ENCODE data around the gene RHBDL1. TPM values are rescaled to one million over a fixed set of nuclear protein-coding genes. Genes with fewer than 3 reads are reported as not detected.

RHBDL1 gene
- total and polyA plus RNA-seq, 9 of the 15 experiments (the other 6 are each of a cell fraction or from before 2014, with no cell fraction given) = 0.03 to 5.6 (median 1.3) TPM; not detected in 1

GRCh38 chr16:692356-693108, 17.1 kb downstream of the RHBDL1 start (continued):
- TF ChIP-seq SMAD4 (CRISPR knock-in tag; conservative IDR thresholded peaks at IDR 0.05) = no peak
- no peak for TF ChIP-seq POLR2A (conservative IDR thresholded peaks at IDR 0.05)
- TF ChIP-seq TOE1 (IDR thresholded peaks at IDR 0.05; ENCODE audit: borderline replicate concordance) = peak; percentile 30; the same call in 1 of the 2 replicates
- no peak for TF ChIP-seq TOE1 (CRISPR knock-in tag; IDR thresholded peaks at IDR 0.05; ENCODE audit: borderline replicate concordance, low read depth)
- no peak for TF ChIP-seq XRCC5 (IDR thresholded peaks at IDR 0.05; ENCODE audit: low read depth, low read length)
- TF ChIP-seq FOXP4 (CRISPR knock-in tag; IDR thresholded peaks at IDR 0.05; ENCODE audit: borderline replicate concordance) = no peak
- TF ChIP-seq ETV5 (CRISPR knock-in tag; IDR thresholded peaks at IDR 0.05; ENCODE audit: low read depth) = no peak
- no peak for TF ChIP-seq HDAC3 (IDR thresholded peaks at IDR 0.05; ENCODE audit: borderline replicate concordance, partially characterized antibody)

- whole genome bisulfite sequencing (ENCODE audit: insufficient coverage, low coverage, missing lambda C conversion rate) = 63% methylated on average over 14 of the region's 22 CpGs
- no peak for FAIRE-seq
These were observed 17.9 kb downstream of the RHBDL1 start for GRCh38 chr16:693364-693763.

More at GRCh38 chr16:693364-693763, 17.9 kb downstream of the RHBDL1 start:
- H3K79me2 ChIP-seq (ENCODE audit: control insufficient read depth, insufficient read depth, low read length) = peaks cover 17% of the 10 kb centered on the region; the same call in 2 of the 3 replicates
- no peaks in the 10 kb centered on the region for H3K9me3 ChIP-seq (replicated peaks; ENCODE audit: control insufficient read depth, insufficient read depth, low read depth, low read length)
- in situ Hi-C loops (cut with MboI) = no loop called here
- peaks cover 7% of the 10 kb centered on the region; the same call in 2 of the 3 replicates for H3K36me3 ChIP-seq (ENCODE audit: control insufficient read depth, insufficient read depth, low read length)
- no TSS peak for BruUV-seq (replicated peaks)
- TF ChIP-seq ZBTB9 (CRISPR knock-in tag; IDR thresholded peaks at IDR 0.05) = no peak
- TF ChIP-seq MXI1 (IDR thresholded peaks at IDR 0.05; ENCODE audit: low read depth, low read length) = no peak
- peak; percentile 32; the same call in 1 of the 2 replicates for TF ChIP-seq TFAP4 (CRISPR knock-in tag; IDR thresholded peaks at IDR 0.05; ENCODE audit: borderline replicate concordance)
- no peak for TF ChIP-seq OTX1 (CRISPR knock-in tag; IDR thresholded peaks at IDR 0.05)
- no peak for TF ChIP-seq HDGF (IDR thresholded peaks at IDR 0.05)
- TF ChIP-seq POLR2G (IDR thresholded peaks at IDR 0.05; ENCODE audit: low read depth, low read length) = peak; percentile 14; the same call in 1 of the 2 replicates
- no peak overlapping the region for H3K4me3 ChIP-seq
- no peak overlapping the region for H3K4me2 ChIP-seq (ENCODE audit: insufficient read depth, low read length)
- ChIA-PET POLR2A (no interaction called here), CTCF (ENCODE audit: low intra/inter-chr PET ratio) (no interaction called here)
- H3K9me1 ChIP-seq (ENCODE audit: control insufficient read depth, insufficient read depth, low read length) = peaks cover 5% of the 10 kb centered on the region
- H4K20me1 ChIP-seq (replicated peaks; ENCODE audit: control insufficient read depth, insufficient read depth, low read length) = no peaks in the 10 kb centered on the region
- intact Hi-C loops (cut with micrococcal nuclease) = no loop called here
- no peak overlapping the region for H2AFZ ChIP-seq (ENCODE audit: low read depth, low read length)
- DNase-seq (ENCODE audit: extremely low read depth in 1 of 4, low spot score in 3 of 4) (peak in 1 of 4 experiments; percentile 9), ATAC-seq (no peak)
- H3K27ac ChIP-seq (ENCODE audit: extremely low read depth, low read depth, low read length) = no peak overlapping the region
- peak overlapping the region in 1 of 2 experiments; percentile 45; a peak in 1 of 4 replicates for H3K9ac ChIP-seq (ENCODE audit: insufficient read depth in 1 of 2, low read depth in 2 of 2, low read length in 2 of 2)
- H3K27me3 ChIP-seq (ENCODE audit: control insufficient read depth in 2 of 2, insufficient read depth in 2 of 2, low read length in 2 of 2) = peaks cover 2 to 6% of the 10 kb centered on the region in 2 experiments; a peak in 2 of 5 replicates
- peaks cover 12 to 71% of the 10 kb centered on the region in 2 experiments for H3K4me1 ChIP-seq (replicated peaks in 1 of 2; ENCODE audit: control insufficient read depth in 2 of 2, insufficient read depth in 2 of 2, low read length in 2 of 2)

All from K562 (cell line).